Muscle layer of duodenum (tissue), 2 donors: Measurements from ENCODE around the gene DGKG.

ENCODE experiments used
- H3K27ac ChIP-seq: one replicate; pipeline ENCODE4 v1.7.0; 2013; ENCODE audit warnings: mild to moderate bottlenecking, low read length
- H3K27me3 ChIP-seq: one replicate; pipeline ENCODE4 v1.7.0; 2013; ENCODE audit warnings: low read depth, mild to moderate bottlenecking, control low read depth, low read length
- H3K36me3 ChIP-seq, 2 donors: one replicate each; pipeline ENCODE4 v1.7.0; 2013; ENCODE audit warnings: low read length in 2 of 2, control low read depth in 1 of 2, mild to moderate bottlenecking in 1 of 2; ENCODE audit not compliant: insufficient read depth in 2 of 2, control insufficient read depth in 1 of 2
- H3K4me1 ChIP-seq, 2 donors: one replicate each; pipeline ENCODE4 v1.7.0; 2013; ENCODE audit warnings: low read length in 2 of 2, mild to moderate bottlenecking in 2 of 2, control low read depth in 1 of 2, moderate library complexity in 1 of 2; ENCODE audit not compliant: insufficient read depth in 2 of 2, control insufficient read depth in 1 of 2
- H3K4me3 ChIP-seq, 2 donors: one replicate each; pipeline ENCODE4 v1.7.0; 2013; ENCODE audit warnings: low read length in 2 of 2, low read depth in 1 of 2, mild to moderate bottlenecking in 1 of 2
- H3K9me3 ChIP-seq, 2 donors: one replicate each; pipeline ENCODE4 v1.7.0; 2013; ENCODE audit warnings: low read length in 2 of 2, control low read depth in 1 of 2, mild to moderate bottlenecking in 1 of 2; ENCODE audit not compliant: control insufficient read depth in 1 of 2
- donor health status: healthy.

DGKG gene

DNA sequence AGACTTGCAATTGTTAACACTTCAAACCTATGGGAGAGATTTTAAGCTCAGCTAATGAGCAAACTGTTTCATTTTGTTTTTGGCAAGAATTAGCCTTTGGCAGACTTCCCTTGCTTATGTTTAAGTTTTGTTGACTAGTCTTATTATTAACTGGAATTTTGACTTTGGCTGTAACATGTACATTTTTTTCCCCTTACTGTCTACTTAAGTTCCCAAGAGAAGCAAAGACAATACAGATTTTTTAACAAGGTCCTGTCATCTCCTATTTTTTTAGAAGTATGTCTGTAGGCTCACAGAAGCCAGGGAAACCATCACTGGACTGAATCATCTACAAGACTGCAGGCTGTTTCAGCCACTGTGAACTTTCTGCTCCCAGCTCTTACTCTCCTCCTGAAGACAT lies 74.3 kb downstream of the DGKG start:
- H3K9me3 ChIP-seq: no peaks in the 10 kb centered on the region
- no peaks in the 10 kb centered on the region for H3K27me3 ChIP-seq
- no peak overlapping the region for H3K4me3 ChIP-seq
- peaks cover 0 to 13% of the 10 kb centered on the region in 2 donors for H3K4me1 ChIP-seq
- peaks cover 0 to 7% of the 10 kb centered on the region in 2 donors for H3K36me3 ChIP-seq
- peak overlapping the region; percentile 40 for H3K27ac ChIP-seq

- H3K36me3 ChIP-seq: peaks cover 0 to 7% of the 10 kb centered on the region in 2 donors
- H3K4me3 ChIP-seq: no peak overlapping the region
- peaks cover 0 to 13% of the 10 kb centered on the region in 2 donors for H3K4me1 ChIP-seq
- H3K9me3 ChIP-seq: no peaks in the 10 kb centered on the region
- H3K27ac ChIP-seq: no peak overlapping the region
- H3K27me3 ChIP-seq: no peaks in the 10 kb centered on the region
Observed at GRCh38 chr3:186286114-186286513, 75.9 kb downstream of the DGKG start.

DNA sequence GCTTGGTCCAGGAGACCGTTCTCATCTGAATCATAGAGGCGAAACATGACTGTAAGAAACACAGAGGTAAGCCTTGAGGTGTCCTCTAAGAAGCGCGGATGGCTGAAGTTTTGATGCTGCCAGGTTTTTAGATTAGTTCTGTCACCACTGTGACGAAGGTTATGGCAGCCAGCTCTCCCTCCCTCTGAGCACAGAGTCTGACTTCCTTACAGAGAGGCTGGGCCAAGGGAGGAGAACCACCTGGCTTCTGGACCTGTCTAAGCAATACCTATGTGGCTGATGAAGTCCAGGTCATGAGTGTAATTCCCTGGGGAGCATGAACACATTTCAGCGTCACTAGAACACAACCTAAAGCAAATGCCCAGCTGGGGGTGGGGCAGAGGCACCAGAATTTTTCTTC lies 77.4 kb downstream of the DGKG start:
- Histone ChIP-seq H3K4me3 (no peak overlapping the region), H3K9me3 (no peaks in the 10 kb centered on the region), H3K4me1 (peaks cover 0 to 13% of the 10 kb centered on the region in 2 donors), H3K36me3 (peaks cover 0 to 7% of the 10 kb centered on the region in 2 donors), H3K27me3 (no peaks in the 10 kb centered on the region), H3K27ac (no peak overlapping the region)

DNA sequence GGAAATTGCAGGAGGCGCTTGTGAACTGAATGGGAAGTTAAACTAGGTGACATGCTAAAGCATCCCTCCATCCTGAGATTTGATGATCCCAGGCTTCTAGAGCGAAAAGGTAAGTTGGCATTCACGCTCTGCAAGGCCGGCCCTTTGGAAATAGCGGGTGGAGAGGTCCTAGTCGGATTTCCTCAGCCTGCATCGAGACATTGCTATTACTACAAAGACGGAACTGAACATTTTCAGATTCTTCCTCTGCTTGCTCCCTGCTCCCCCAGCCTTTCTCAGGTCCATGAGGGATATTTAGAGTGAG lies 77.7 kb downstream of the DGKG start:
- H3K27ac ChIP-seq: no peak overlapping the region
- H3K36me3 ChIP-seq: peaks cover 0 to 7% of the 10 kb centered on the region in 2 donors
- no peak overlapping the region for H3K4me3 ChIP-seq
- no peaks in the 10 kb centered on the region for H3K9me3 ChIP-seq
- no peaks in the 10 kb centered on the region for H3K27me3 ChIP-seq
- H3K4me1 ChIP-seq: peaks cover 0 to 13% of the 10 kb centered on the region in 2 donors

DNA sequence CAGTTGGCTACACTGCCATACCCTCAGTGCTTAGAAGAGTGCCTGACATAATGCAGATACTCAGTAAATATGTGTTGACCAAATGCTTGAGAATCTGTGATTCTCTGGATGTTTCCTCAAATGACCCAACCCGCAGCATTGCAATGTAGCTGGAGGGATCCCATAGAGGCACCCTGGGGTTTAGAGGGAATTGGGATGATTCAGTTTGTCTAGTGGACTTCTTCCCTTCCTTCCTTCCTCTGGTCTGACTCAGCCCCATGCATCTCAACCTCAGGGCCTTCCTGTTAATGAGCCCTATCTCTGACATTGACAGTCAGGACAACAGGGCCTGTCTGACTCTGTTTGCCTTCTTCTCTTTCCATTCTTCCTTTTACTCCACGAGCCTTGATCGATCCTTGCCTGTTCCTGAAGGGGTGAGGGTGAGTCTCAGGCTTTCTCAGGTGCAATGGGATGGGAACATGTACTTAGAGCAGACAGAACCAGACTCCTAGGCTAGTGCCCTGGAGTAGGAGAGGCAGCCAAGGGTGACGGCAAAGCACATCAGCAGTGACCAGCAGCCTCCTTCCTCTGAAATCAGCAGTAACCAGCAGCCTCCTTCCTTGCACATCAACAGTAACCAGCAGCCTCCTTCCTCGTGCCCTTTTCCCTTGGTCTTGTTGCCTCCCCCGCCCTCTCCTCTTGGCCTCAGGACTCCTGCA lies 78.2 kb downstream of the DGKG start:
- no peak overlapping the region for H3K4me3 ChIP-seq
- H3K36me3 ChIP-seq: peaks cover 0 to 7% of the 10 kb centered on the region in 2 donors

GRCh38 chr3:186283096-186283495 lies 78.9 kb downstream of the DGKG start:
- Histone ChIP-seq H3K27ac (no peak overlapping the region), H3K4me3 (no peak overlapping the region), H3K36me3 (peaks cover 0 to 7% of the 10 kb centered on the region in 2 donors), H3K9me3 (no peaks in the 10 kb centered on the region), H3K27me3 (no peaks in the 10 kb centered on the region), H3K4me1 (peaks cover 0 to 3% of the 10 kb centered on the region in 2 donors)

More for the DNA sequence above, 78.2 kb downstream of the DGKG start:
- peaks cover 0 to 10% of the 10 kb centered on the region in 2 donors for H3K4me1 ChIP-seq
- no peak overlapping the region for H3K27ac ChIP-seq
- H3K9me3 ChIP-seq: no peaks in the 10 kb centered on the region
- H3K27me3 ChIP-seq: no peaks in the 10 kb centered on the region

DNA sequence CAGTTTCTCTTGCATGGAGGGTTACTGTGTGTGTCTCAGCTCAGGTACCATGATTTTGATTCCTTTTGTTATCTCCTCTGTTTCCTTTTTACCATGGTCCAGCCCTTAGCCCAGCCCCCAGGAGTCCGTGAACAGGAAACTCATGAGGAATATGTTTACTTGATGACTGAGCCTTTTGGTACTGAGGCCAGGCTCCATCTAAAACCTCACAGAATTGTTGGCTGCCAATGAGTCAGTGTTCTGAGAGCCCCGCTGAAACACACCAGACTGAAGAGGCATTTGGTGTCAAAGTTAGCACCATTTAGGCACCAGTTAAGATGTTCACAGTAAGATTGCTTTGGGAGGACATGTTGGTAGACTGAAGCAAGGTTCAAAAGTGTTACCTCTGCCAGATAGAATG lies 80.9 kb downstream of the DGKG start:
- Histone ChIP-seq H3K4me1 (no peaks in the 10 kb centered on the region), H3K36me3 (peaks cover 0 to 11% of the 10 kb centered on the region in 2 donors), H3K4me3 (no peak overlapping the region), H3K27ac (no peak overlapping the region), H3K27me3 (no peaks in the 10 kb centered on the region), H3K9me3 (no peaks in the 10 kb centered on the region)

- Histone ChIP-seq H3K9me3 (no peaks in the 10 kb centered on the region), H3K27me3 (no peaks in the 10 kb centered on the region), H3K4me1 (no peaks in the 10 kb centered on the region), H3K27ac (no peak overlapping the region), H3K36me3 (peaks cover 0 to 10% of the 10 kb centered on the region in 2 donors), H3K4me3 (no peak overlapping the region)
Observed at GRCh38 chr3:186280737-186281136, 81.3 kb downstream of the DGKG start.

GRCh38 chr3:186277268-186277909 lies 84.6 kb downstream of the DGKG start:
- Histone ChIP-seq H3K4me3 (no peak overlapping the region), H3K27me3 (no peaks in the 10 kb centered on the region), H3K36me3 (peaks cover 0 to 12% of the 10 kb centered on the region in 2 donors), H3K27ac (no peak overlapping the region), H3K4me1 (no peaks in the 10 kb centered on the region), H3K9me3 (no peaks in the 10 kb centered on the region)

GRCh38 chr3:186275436-186275835 lies 86.6 kb downstream of the DGKG start:
- Histone ChIP-seq H3K9me3 (no peaks in the 10 kb centered on the region), H3K4me1 (no peaks in the 10 kb centered on the region), H3K36me3 (peaks cover 0 to 21% of the 10 kb centered on the region in 2 donors), H3K4me3 (no peak overlapping the region), H3K27me3 (no peaks in the 10 kb centered on the region), H3K27ac (no peak overlapping the region)

- Histone ChIP-seq H3K27me3 (no peaks in the 10 kb centered on the region), H3K4me1 (no peaks in the 10 kb centered on the region), H3K27ac (no peak overlapping the region), H3K36me3 (peaks cover 0 to 23% of the 10 kb centered on the region in 2 donors), H3K9me3 (no peaks in the 10 kb centered on the region), H3K4me3 (no peak overlapping the region)
Observed at GRCh38 chr3:186273586-186273985, 88.4 kb downstream of the DGKG start.

DNA sequence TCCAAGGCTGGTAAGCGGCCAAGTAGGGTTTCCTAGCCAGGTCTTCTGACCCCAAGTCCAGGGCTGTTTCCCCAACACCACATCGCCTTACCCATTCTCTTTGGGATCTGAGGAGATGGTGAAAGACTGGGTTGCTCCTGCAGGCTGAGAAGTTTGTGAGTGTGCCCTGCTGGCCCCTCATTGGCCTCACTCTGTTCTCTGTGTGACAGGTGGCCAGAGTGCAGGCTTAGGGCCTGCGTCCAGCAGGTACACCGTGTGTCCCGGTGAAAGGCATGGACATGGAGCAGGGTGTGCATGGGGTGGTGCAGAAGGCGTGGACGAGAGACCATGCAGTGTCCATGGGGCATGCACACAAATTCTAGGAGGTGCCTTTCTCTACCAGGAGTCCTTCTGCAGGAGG lies 91.3 kb downstream of the DGKG start:
- no peaks in the 10 kb centered on the region for H3K4me1 ChIP-seq
- H3K9me3 ChIP-seq: no peaks in the 10 kb centered on the region
- H3K4me3 ChIP-seq: no peak overlapping the region
- peaks cover 0 to 24% of the 10 kb centered on the region in 2 donors for H3K36me3 ChIP-seq
- no peaks in the 10 kb centered on the region for H3K27me3 ChIP-seq
- no peak overlapping the region for H3K27ac ChIP-seq
